Eye (tissue), 1 donor: ENCODE results near the gene ATXN1.

Experiments
- DNase-seq: peaks from one replicate; pipeline ENCODE4 v3.0.0-alpha.2; 2015

The ATXN1 gene

GRCh38 chr6:16782278-16782677, 21.0 kb upstream of the ATXN1 start:
- DNase-seq, result no peak

DNA sequence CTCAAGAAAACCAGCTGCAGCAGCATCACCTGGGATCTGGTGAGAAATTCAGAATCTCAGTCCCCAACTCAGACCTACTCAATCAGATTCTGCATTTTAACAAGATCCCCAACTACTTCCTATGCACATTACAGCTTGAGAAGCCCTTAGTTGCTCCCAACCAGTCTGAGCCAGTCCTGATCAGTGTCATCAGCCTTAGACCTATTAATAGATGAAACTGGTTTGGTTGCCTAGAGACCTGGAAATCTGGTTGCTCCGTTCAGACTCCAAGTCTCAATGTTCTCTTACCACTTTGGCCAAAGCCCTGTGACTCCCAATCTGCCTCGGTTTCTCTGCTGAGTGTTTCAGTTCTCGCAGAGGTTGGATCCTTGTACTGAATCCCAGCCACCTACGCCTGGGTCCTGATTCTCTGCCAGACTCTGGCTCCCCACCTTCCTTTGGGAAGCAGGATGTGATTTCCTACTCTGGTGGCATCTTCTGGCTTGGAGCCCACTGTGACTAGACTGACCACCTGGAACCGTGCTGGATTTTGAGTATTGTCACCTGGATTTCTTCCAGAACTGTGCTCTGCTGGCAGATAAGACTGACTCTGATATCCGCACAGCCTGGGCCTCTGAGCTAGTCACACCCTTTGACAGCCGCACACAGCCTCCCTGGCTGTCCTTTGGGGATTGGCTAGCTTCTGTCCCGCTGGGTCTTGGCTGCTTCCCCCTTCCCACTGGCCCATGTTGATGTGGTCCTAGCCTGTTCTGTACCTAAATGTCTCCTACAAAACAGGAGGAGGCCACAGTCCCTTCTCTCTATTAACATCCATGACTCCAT, 20.3 kb upstream of the ATXN1 start:
- DNase-seq, result no peak

DNA sequence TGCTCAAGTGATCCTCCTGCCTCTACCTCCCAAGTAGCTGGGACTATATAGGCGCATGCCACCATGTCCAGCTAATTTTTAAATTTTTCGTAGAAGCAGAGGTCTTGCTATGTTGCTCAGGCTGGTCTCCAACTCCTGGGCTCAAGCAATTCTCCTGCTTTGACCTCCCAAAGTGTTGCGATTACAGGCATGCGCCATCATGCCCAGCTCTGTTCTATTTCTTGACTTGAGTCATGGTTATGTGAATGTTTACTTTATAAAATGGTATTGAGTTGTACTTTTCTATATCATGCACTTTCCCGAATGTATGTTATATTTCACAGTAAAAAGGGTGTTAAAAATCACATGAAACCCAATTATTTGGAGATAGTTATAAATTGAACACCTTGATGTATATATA, 17.3 kb upstream of the ATXN1 start:
- no peak for DNase-seq

DNA sequence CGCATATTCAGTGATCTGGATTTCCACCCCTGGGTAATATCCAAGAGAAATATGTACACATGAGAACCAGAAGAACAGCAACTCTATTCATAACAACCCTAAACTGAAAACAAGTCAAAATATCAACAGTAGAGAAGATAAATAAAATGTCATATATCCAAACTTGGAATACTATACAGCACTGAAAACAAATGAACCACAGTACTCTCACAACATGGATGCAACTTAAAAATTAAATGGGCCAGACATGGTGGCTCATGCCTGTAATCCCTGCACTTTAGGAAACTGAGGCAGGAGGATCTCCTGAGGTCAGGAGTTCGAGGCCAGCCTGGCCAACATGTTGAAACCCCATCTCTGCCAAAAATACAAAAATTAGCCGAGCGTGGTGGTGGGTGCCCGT, 16.5 kb upstream of the ATXN1 start:
- DNase-seq, result no peak

DNA sequence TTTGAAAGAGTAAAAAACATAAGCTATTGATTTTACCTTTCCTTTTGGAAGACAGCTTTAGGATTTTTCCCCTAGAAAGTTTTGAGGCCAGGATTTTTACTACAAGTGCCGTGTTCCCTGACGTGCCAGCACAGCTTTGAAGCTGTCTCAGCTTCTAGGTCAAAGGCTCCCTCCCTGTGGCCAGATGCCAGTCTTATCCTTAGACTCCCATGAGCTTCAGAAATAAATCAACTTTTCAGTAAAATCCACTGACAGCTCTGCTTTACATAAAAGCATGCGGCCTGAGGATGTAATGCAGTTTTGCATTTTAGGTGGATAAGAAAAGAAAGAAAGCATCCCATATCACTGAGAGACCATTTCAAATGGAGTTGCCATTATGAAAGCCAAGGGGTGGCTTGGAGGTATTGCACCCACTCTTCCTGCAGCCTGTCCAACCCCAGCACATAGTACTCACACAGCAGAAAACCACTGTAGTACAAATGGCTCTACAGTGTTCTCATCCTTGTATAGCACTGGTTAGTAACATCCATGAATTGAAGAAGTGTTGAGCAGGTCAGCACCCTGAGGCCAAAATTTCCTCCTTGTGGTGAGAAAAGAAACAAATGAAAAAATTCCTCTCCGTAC, 15.2 kb upstream of the ATXN1 start:
- no peak for DNase-seq

GRCh38 chr6:16774437-16774836, 13.2 kb upstream of the ATXN1 start:
- DNase-seq, result no peak

DNA sequence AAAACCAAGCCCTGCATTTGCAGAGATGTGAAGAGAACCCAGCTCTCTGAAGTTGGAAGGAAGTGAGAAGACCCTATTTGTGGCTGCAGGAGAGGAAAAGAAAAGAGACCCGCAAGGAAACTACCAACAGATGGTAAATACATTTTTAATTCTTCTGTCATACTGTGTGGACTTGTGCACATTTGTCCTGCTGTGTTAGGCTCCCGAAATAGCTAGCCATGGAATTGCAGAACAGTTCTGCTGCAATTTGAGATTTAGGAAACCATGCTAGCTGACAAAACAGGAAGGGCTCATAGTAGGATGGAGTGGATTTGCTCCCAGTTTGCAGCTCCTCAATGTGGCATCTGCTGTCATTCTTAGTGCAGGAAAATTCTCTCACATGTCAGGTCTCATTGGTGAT, 12.1 kb upstream of the ATXN1 start:
- DNase-seq, result no peak

DNA sequence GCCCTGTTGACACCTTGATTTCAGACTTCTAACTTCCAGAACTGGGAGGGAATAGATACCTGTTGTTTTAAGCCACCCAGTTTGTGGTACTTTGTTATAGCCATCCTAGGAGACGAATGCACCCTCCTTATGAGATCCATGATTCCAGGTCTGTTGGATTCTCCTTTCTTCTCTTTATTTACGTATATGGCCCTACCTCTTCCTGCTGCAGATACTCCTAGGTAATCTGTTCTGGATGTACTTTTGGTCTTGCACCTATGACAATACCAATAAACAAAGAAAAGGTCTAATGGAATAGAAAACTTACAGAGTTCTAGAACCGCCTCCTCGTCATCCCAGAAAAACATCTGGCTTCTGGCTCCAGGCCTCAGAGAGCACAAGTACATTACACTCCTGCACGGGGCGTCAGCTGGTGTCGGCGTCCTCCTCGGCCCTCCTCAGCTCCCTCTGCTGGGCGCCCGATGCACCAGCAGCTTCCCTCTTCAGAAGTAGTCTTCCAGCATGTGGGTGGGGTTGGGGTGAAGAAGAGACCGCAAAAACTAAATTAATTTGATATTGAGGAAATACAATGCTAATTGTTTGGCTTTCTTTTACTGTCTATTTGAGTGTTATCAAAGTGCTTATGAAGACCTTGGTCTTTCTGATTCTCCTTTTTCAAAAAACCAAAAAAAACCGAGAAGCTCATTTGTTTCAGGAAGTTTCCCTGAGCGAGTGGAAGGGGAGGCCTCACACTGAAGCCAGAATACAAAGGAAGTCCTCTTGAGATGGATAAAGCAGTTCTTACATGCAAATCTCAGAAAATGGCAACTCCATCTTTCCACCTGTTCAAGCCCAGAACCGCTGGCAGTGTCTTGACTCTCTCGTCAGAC, 9.7 kb upstream of the ATXN1 start:
- DNase-seq, result peak; percentile 81

DNA sequence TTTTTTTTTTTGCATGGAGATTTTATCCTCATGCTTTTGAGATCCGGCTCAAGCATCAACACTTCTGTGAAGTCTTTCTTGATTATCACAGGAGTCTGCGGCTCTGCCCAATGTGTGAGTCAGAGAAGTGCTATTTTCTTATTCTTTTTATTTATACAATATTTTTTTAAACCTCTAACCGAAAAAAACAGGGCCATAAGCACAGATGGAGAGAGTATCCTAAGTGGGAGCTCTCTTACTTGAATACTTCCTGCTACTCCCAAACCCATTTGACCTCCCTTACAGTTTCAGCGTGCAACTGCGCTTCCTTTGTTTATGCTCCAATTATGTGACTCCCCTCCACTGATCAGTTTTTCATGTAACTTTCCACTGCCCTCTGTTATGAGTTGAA, 8.7 kb upstream of the ATXN1 start:
- no peak for DNase-seq

DNA sequence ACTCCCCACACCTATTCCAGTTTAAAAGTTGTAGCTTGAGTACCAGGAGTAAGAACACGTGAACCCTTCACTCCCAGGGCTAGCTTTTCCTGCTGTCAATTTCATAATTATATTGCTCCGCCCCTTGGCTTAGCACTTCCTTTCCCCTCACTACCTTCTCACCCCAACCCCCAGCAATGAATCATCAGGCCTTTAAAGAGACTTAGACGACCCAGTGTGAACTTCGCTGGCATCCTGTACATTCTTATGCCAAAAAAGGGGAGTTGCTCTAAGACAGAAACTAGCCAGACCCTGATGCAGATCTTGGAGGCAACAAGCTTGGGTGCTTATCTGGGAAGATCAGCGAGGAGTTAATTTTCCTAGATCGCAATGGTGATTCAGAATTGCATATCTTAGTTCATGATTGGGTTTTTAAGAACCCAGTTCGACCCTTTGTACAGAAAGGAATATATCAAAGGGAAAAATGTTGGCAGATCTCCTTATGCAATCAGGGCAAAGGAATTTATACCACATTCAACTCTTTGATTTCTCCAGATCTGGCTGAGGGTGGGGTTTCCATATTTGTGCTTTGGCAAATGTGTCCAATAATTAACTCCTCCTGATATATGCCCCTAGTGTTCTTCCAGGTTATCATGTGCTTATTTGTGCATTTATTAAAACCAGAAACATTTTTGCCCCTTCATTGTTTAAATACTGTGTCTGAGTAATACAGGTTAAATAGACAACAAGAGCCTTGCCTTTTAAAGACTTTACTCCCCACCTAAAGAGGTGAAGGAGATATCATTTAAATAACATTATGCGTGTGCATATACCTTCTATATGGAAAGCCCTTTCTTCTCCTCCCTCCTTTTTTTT, 8.1 kb upstream of the ATXN1 start:
- no peak for DNase-seq

GRCh38 chr6:16768477-16768830, 7.2 kb upstream of the ATXN1 start:
- no peak for DNase-seq

GRCh38 chr6:16767765-16768476, 6.7 kb upstream of the ATXN1 start:
- no peak for DNase-seq

GRCh38 chr6:16766836-16767745, 5.8 kb upstream of the ATXN1 start:
- DNase-seq, result no peak

DNA sequence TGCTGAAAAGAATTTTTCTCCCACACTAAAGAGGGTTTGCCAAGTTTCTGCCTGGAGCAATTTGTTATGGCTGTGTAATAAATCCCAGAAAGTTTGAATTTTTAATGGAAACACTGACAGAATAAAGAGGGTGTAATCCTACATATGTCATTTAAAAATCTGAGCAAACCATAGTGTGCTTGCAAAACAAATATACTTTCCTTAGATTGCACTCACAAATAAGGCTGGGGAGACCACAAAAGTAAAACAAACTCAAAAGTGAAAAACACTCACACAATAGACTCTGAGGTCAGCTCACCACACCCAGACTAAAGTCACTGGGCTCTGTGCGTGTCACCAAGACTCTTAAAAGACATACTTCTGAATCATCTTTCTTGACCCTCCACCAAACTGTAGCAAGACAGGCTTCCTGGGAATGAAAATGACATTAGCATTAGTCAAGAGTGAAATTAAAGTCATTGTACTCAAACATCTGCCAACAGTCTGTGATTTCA, 4.8 kb upstream of the ATXN1 start:
- no peak for DNase-seq

DNA sequence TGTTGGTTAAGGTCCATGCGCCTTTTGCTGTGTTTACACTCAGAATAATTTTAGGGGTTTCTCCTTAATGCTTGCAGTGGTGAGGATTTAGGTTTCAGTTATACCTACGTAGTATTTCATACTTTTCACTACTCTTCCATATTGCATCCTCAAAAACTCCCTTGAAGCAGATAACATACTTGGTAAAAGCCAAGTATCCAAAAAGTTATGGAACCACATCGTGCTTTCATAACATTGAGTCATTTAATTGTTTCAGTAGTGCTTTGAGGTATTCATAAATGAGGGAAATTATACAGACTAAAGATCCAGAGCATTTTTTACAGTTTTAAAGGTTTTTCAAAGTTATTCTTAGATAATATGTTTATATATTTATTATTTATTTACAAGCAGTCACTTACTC, 4.0 kb upstream of the ATXN1 start:
- DNase-seq, result no peak

- peak; percentile 49 for DNase-seq
Observed at GRCh38 chr6:16764188-16764950, 3.1 kb upstream of the ATXN1 start.

GRCh38 chr6:16762550-16763477, 1.6 kb upstream of the ATXN1 start:
- DNase-seq, result peak; percentile 77

GRCh38 chr6:16762268-16762549, 949 bp upstream of the ATXN1 start:
- peak; percentile 84 for DNase-seq
